Left lung (tissue), 10 donors: ENCODE data around the gene SNX11. TPM values are rescaled to one million over a fixed set of nuclear protein-coding genes. Genes with fewer than 3 reads are reported as not detected.

Experiments
- ATAC-seq: fragments of 200-7000 bp; cut with Tn5 transposase; one replicate; pipeline ENCODE4 v1.9.1; 2020; ENCODE audit warnings: moderate library complexity
- DNase-seq, 4 donors: peaks; one replicate each; pipeline ENCODE4 v3.0.0-alpha.2; 2013 to 2020
- H3K27ac ChIP-seq, 2 donors: fragments of 200-600 bp; sonication (generic) in 1 of 2; one replicate each; pipeline versions ENCODE4 v1.5.0 to v1.8.0; 2020 to 2021
- H3K27me3 ChIP-seq, 2 donors: fragments of 200-600 bp; sonication (generic) in 1 of 2; one replicate each; pipeline versions ENCODE4 v1.5.0 to v1.8.0; 2020 to 2021
- H3K36me3 ChIP-seq, 2 donors: fragments of 200-600 bp; sonication (generic) in 1 of 2; one replicate each; pipeline versions ENCODE4 v1.5.0 to v1.8.0; 2020 to 2021
- H3K4me1 ChIP-seq, 2 donors: fragments of 200-600 bp; one replicate each; pipeline ENCODE4 v1.8.0; 2021
- H3K4me3 ChIP-seq, 2 donors: fragments of 200-600 bp; sonication (generic) in 1 of 2; one replicate each; pipeline versions ENCODE4 v1.5.0 to v1.8.0; 2020 to 2021; ENCODE audit warnings: mild to moderate bottlenecking in 1 of 2
- H3K9me3 ChIP-seq, 2 donors: fragments of 200-600 bp; sonication (generic) in 1 of 2; one replicate each; pipeline versions ENCODE4 v1.5.0 to v1.8.0; 2020 to 2021
- CTCF ChIP-seq, 2 donors: fragments of 200-600 bp; sonication (generic) in 1 of 2; IDR thresholded peaks; one replicate each; pipeline versions ENCODE4 v1.5.0 to v1.8.0; 2021; ENCODE audit warnings: antibody characterized with exemption in 2 of 2
- intact Hi-C, 2 donors: fragments of 100-400 bp; cut with DNase I; formaldehyde crosslinking; loops; one replicate each; pipeline versions ENCODE4 v1.11.2 to v1.14.2; 2022
- polyA plus RNA-seq, 6 donors: library from polyadenylated mRNA; unstranded; fragments of 120-200 nt; gene quantifications; one replicate each; pipeline ENCODE4 v1.2.1, GENCODE V29; 2013; ENCODE audit not compliant: insufficient read length in 6 of 6
- total RNA-seq, 2 donors: library from RNA; stranded (reverse); fragmentation: NEBNext Ultra II Directional; extraction: Animal tissue kit (Norgen Biotek cat#: 25700); gene quantifications; one replicate each; pipeline ENCODE4 v1.2.1, GENCODE V29; 2021
- donor health status: DM: no; HTN: yes; CAD: no.
- donor health status: DM: no; HTN: no; CAD: no.

The SNX11 gene
- total and polyA plus RNA-seq, 8 donors: 12.2 to 32.4 (median 13.5) TPM

GRCh38 chr17:48153691-48154358, 46.3 kb downstream of the SNX11 start:
- Histone ChIP-seq H3K27ac (no peak overlapping the region), H3K4me3 (no peak overlapping the region), H3K27me3 (peaks cover 26 to 52% of the 10 kb centered on the region in 2 donors), H3K9me3 (no peaks in the 10 kb centered on the region), H3K36me3 (no peaks in the 10 kb centered on the region), H3K4me1 (peaks cover 0 to 3% of the 10 kb centered on the region in 2 donors)
- DNase-seq: peak in 1 of 4 donors; percentile 38
- TF ChIP-seq CTCF (IDR thresholded peaks at IDR 0.05): no peak
- intact Hi-C loops: no loop called here
- ATAC-seq: peak; percentile 59

- DNase-seq (no peak), ATAC-seq (no peak)
- TF ChIP-seq CTCF (IDR thresholded peaks at IDR 0.05): no peak
- no peak overlapping the region for H3K4me3 ChIP-seq
- H3K36me3 ChIP-seq: no peaks in the 10 kb centered on the region
- no peaks in the 10 kb centered on the region for H3K9me3 ChIP-seq
- H3K27me3 ChIP-seq: peaks cover 4 to 29% of the 10 kb centered on the region in 2 donors
- intact Hi-C loops: no loop called here
- no peak overlapping the region for H3K27ac ChIP-seq
- H3K4me1 ChIP-seq: peaks cover 0 to 3% of the 10 kb centered on the region in 2 donors
Observed at GRCh38 chr17:48155889-48156611, 48.5 kb downstream of the SNX11 start.

GRCh38 chr17:48159232-48159631, 51.7 kb downstream of the SNX11 start:
- Histone ChIP-seq H3K36me3 (no peaks in the 10 kb centered on the region), H3K4me3 (no peak overlapping the region), H3K27ac (no peak overlapping the region), H3K9me3 (no peaks in the 10 kb centered on the region), H3K4me1 (no peaks in the 10 kb centered on the region), H3K27me3 (peaks cover 0 to 14% of the 10 kb centered on the region in 2 donors)
- ATAC-seq: no peak
- no peak for DNase-seq
- no peak for TF ChIP-seq CTCF (IDR thresholded peaks at IDR 0.05)
- intact Hi-C loops: no loop called here

- no peaks in the 10 kb centered on the region for H3K4me1 ChIP-seq
- intact Hi-C loops: no loop called here
- no peaks in the 10 kb centered on the region for H3K9me3 ChIP-seq
- TF ChIP-seq CTCF (IDR thresholded peaks at IDR 0.05): no peak
- peaks cover 0 to 11% of the 10 kb centered on the region in 2 donors for H3K27me3 ChIP-seq
- ATAC-seq (peak; percentile 74), DNase-seq (no peak)
- no peaks in the 10 kb centered on the region for H3K36me3 ChIP-seq
- no peak overlapping the region for H3K27ac ChIP-seq
- H3K4me3 ChIP-seq: no peak overlapping the region
Observed at GRCh38 chr17:48160177-48161081, 52.9 kb downstream of the SNX11 start.
